ENCODE measurements around the gene CLTRN. TPM values are rescaled to one million over a fixed set of nuclear protein-coding genes. Genes with fewer than 3 reads are reported as not detected.
"Not testable (repeated sequence)": the region's sequence is repeated elsewhere in the genome, so short reads cannot be mapped to it uniquely, and the experiment has no call there.

Gene CLTRN
- polyA plus RNA-seq, 3 donors = 26.1 to 27.4 (median 27.0) TPM

GRCh38 chrX:15653961-15654360 is 10.6 kb downstream of the CLTRN start:
- DNase-seq (ENCODE audit: low read depth in 3 of 3, low spot score in 2 of 3) = no peak

GRCh38 chrX:15647510-15647909 is 17.1 kb downstream of the CLTRN start:
- not testable (repeated sequence) for DNase-seq (ENCODE audit: low read depth in 3 of 3, low spot score in 2 of 3)

GRCh38 chrX:15646543-15646942 is 18.1 kb downstream of the CLTRN start:
- DNase-seq (ENCODE audit: low read depth in 3 of 3, low spot score in 2 of 3) = no peak

- DNase-seq (ENCODE audit: low read depth in 3 of 3, low spot score in 2 of 3) = no peak
These were observed 18.6 kb downstream of the CLTRN start for GRCh38 chrX:15646031-15646430.

- DNase-seq (ENCODE audit: low read depth in 3 of 3, low spot score in 2 of 3) = no peak
These were observed 19.3 kb downstream of the CLTRN start for GRCh38 chrX:15645266-15645665.

GRCh38 chrX:15644560-15644872 is 20.1 kb downstream of the CLTRN start:
- no peak for DNase-seq (ENCODE audit: low read depth in 3 of 3, low spot score in 2 of 3)

- no peak for DNase-seq (ENCODE audit: low read depth in 3 of 3, low spot score in 2 of 3)
These were observed 20.6 kb downstream of the CLTRN start for GRCh38 chrX:15643786-15644559.

- no peak for DNase-seq (ENCODE audit: low read depth in 3 of 3, low spot score in 2 of 3)
These were observed 33.0 kb downstream of the CLTRN start for GRCh38 chrX:15631637-15632036.

- no peak for DNase-seq (ENCODE audit: low read depth in 3 of 3, low spot score in 2 of 3)
These were observed 41.6 kb downstream of the CLTRN start for GRCh38 chrX:15623054-15623453.

GRCh38 chrX:15619053-15619755 is 45.4 kb downstream of the CLTRN start:
- no peak for DNase-seq (ENCODE audit: low read depth in 3 of 3, low spot score in 2 of 3)

GRCh38 chrX:15617111-15617510 is 47.5 kb downstream of the CLTRN start:
- no peak for DNase-seq (ENCODE audit: low read depth in 3 of 3, low spot score in 2 of 3)

GRCh38 chrX:15616531-15616930 is 48.1 kb downstream of the CLTRN start:
- DNase-seq (ENCODE audit: low read depth in 3 of 3, low spot score in 2 of 3) = no peak

GRCh38 chrX:15607067-15607466 is 57.5 kb downstream of the CLTRN start:
- DNase-seq (ENCODE audit: low read depth in 3 of 3, low spot score in 2 of 3) = no peak

GRCh38 chrX:15606136-15606535 is 58.5 kb downstream of the CLTRN start:
- DNase-seq (ENCODE audit: low read depth in 3 of 3, low spot score in 2 of 3) = no peak

- DNase-seq (ENCODE audit: low read depth in 3 of 3, low spot score in 2 of 3) = no peak
These were observed 59.4 kb downstream of the CLTRN start for GRCh38 chrX:15605226-15605625.

- no peak for DNase-seq (ENCODE audit: low read depth in 3 of 3, low spot score in 2 of 3)
These were observed 61.8 kb downstream of the CLTRN start for GRCh38 chrX:15602761-15603160.

GRCh38 chrX:15601932-15602331 is 62.7 kb downstream of the CLTRN start:
- no peak for DNase-seq (ENCODE audit: low read depth in 3 of 3, low spot score in 2 of 3)

- DNase-seq (ENCODE audit: low read depth in 3 of 3, low spot score in 2 of 3) = no peak
These were observed 63.9 kb downstream of the CLTRN start, which contains the start of gene ACE2 for GRCh38 chrX:15600745-15601144. TSS of gene ACE2 (minus strand) at chrX:15600960. CDS start at chrX:15600911, 49 bp downstream.

GRCh38 chrX:15600049-15600448 is 64.6 kb downstream of the CLTRN start:
- DNase-seq (ENCODE audit: low read depth in 3 of 3, low spot score in 2 of 3) = no peak

GRCh38 chrX:15599461-15599860 is 65.1 kb downstream of the CLTRN start:
- no peak for DNase-seq (ENCODE audit: low read depth in 3 of 3, low spot score in 2 of 3)

- DNase-seq (ENCODE audit: low read depth in 3 of 3, low spot score in 2 of 3) = no peak
These were observed 66.6 kb downstream of the CLTRN start for GRCh38 chrX:15598026-15598425.

- DNase-seq (ENCODE audit: low read depth in 3 of 3, low spot score in 2 of 3) = no peak
These were observed 70.2 kb downstream of the CLTRN start for GRCh38 chrX:15594371-15594770.
